ENCODE data around the gene MAP6D1. TPM values are rescaled to one million over a fixed set of nuclear protein-coding genes. Genes with fewer than 3 reads are reported as not detected.

The MAP6D1 gene
- total RNA-seq = under 0.01 and 4.5 TPM in 2 replicates

DNA sequence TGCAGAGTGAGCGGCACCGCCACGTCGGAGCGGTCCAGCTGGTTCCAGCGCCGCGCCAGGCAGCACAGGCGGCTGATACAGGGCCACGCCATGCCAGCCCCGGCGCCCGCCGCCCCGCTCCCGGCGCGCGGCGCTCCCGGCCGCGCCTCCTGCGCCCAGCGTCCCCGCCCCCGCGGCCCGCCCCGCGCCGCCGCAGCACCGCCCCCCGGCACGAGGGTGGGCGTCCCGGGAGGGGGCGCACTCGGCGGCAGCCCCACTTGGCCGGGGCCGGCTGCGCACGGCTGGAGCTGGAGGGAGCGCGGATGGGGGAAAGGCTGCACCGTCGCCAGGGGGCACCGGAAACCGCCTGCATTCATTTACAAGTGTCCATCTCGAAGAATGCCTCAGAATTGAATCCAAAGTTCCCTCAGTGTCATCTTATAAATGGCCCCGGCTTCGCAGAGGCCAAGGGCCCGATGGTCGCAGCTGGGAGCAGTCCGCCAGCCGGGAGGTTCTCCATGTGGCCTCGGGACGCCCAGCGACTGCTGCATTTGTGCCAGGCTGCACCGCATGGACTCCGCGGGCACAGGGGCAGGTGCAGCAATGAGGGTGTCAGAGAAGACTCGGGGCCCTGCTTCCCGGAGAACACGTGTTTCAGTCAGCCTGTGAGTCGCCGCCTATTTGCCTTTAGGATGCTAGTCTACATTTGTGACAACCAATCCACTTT is at the start of gene MAP6D1:
MAP6D1 (minus strand) TSS at position 122 of the 706 bp plus-strand sequence; CDS start at position 92, 30 bp downstream.

Other genes with a start within 250 kb of the MAP6D1 start
- 23.3 and 24.0 TPM in 2 replicates for gene KLHL24, start 190.0 kb downstream of the MAP6D1 start, total RNA-seq
- 39.2 and 44.4 TPM in 2 replicates for gene YEATS2, start 127.8 kb downstream of the MAP6D1 start, total RNA-seq
- gene PARL, start 59.3 kb upstream of the MAP6D1 start, total RNA-seq = 28.7 and 39.0 TPM in 2 replicates
- gene ABCC5, start 192.3 kb upstream of the MAP6D1 start, total RNA-seq = 9.4 and 12.1 TPM in 2 replicates
- not detected in 2 replicates for gene HTR3D, start 206.2 kb upstream of the MAP6D1 start, total RNA-seq
- not detected in 2 replicates for gene HTR3C, start 227.5 kb upstream of the MAP6D1 start, total RNA-seq

Data from cardiac atrium fibroblast (primary cell).